Measurements from ENCODE around the gene SCD5.
"Not testable (repeated sequence)": the region's sequence is repeated elsewhere in the genome, so short reads cannot be mapped to it uniquely, and the experiment has no call there.

Gene SCD5

GRCh38 chr4:82798168-82799005 is at the start of gene SCD5:
TSS of gene SCD5 (minus strand) at chr4:82798796. CDS start at chr4:82798537, 259 bp downstream.
- Histone ChIP-seq H3K9ac (ENCODE audit: low read depth, low read length) (peak within 1 kb of the TSS; percentile 30; the same call in 1 of the 2 replicates), H3K27me3 (ENCODE audit: insufficient read depth, low read length) (peaks cover 100% of the 10 kb centered on the region), H3K27ac (ENCODE audit: low read length) (no peak within 1 kb of the TSS)

GRCh38 chr4:82842593-82842992 is 44.0 kb upstream of the SCD5 start:
- no peak overlapping the region for H3K9ac ChIP-seq (ENCODE audit: low read depth, low read length)
- no peaks in the 10 kb centered on the region for H3K4me1 ChIP-seq (ENCODE audit: insufficient read depth, low read length)
- H3K27ac ChIP-seq (ENCODE audit: low read length), result no peak overlapping the region
- H3K9me3 ChIP-seq (ENCODE audit: insufficient read depth, low read depth, low read length), result no peaks in the 10 kb centered on the region
- peaks cover 82% of the 10 kb centered on the region for H3K36me3 ChIP-seq (ENCODE audit: insufficient read depth, low read depth, low read length)
- no peak overlapping the region for H3K4me3 ChIP-seq (ENCODE audit: low read length)
- H3K27me3 ChIP-seq (ENCODE audit: insufficient read depth, low read length), result no peaks in the 10 kb centered on the region

More at GRCh38 chr4:82798168-82799005, at the start of gene SCD5:
- Histone ChIP-seq H3K4me1 (ENCODE audit: insufficient read depth, low read length) (peaks cover 3% of the 10 kb centered on the region; the same call in 1 of the 2 replicates), H3K9me3 (ENCODE audit: insufficient read depth, low read depth, low read length) (no peaks in the 10 kb centered on the region), H3K4me3 (ENCODE audit: low read length) (peak within 1 kb of the TSS; percentile 74), H3K36me3 (ENCODE audit: insufficient read depth, low read depth, low read length) (no peaks in the 10 kb centered on the region)

- Histone ChIP-seq H3K36me3 (ENCODE audit: insufficient read depth, low read depth, low read length) (peaks cover 70% of the 10 kb centered on the region), H3K9me3 (ENCODE audit: insufficient read depth, low read depth, low read length) (no peaks in the 10 kb centered on the region)
These were observed 41.0 kb upstream of the SCD5 start for GRCh38 chr4:82839624-82840023.

GRCh38 chr4:82833696-82834313 is 35.2 kb upstream of the SCD5 start:
- Histone ChIP-seq H3K9ac (ENCODE audit: low read depth, low read length) (no peak overlapping the region), H3K4me3 (ENCODE audit: low read length) (no peak overlapping the region), H3K9me3 (ENCODE audit: insufficient read depth, low read depth, low read length) (no peaks in the 10 kb centered on the region), H3K4me1 (ENCODE audit: insufficient read depth, low read length) (no peaks in the 10 kb centered on the region), H3K27me3 (ENCODE audit: insufficient read depth, low read length) (no peaks in the 10 kb centered on the region), H3K36me3 (ENCODE audit: insufficient read depth, low read depth, low read length) (peaks cover 43% of the 10 kb centered on the region), H3K27ac (ENCODE audit: low read length) (no peak overlapping the region)

More at GRCh38 chr4:82839624-82840023, 41.0 kb upstream of the SCD5 start:
- Histone ChIP-seq H3K27ac (ENCODE audit: low read length) (no peak overlapping the region), H3K4me1 (ENCODE audit: insufficient read depth, low read length) (no peaks in the 10 kb centered on the region), H3K9ac (ENCODE audit: low read depth, low read length) (no peak overlapping the region), H3K27me3 (ENCODE audit: insufficient read depth, low read length) (no peaks in the 10 kb centered on the region), H3K4me3 (ENCODE audit: low read length) (no peak overlapping the region)

GRCh38 chr4:82833060-82833459 is 34.5 kb upstream of the SCD5 start:
- peaks cover 43% of the 10 kb centered on the region for H3K36me3 ChIP-seq (ENCODE audit: insufficient read depth, low read depth, low read length)
- not testable (repeated sequence) for H3K27me3 ChIP-seq (ENCODE audit: insufficient read depth, low read length); H3K4me3 ChIP-seq (ENCODE audit: low read length)

GRCh38 chr4:82825425-82825824 is 26.8 kb upstream of the SCD5 start:
- H3K9ac ChIP-seq (ENCODE audit: low read depth, low read length), result no peak overlapping the region
- peaks cover 90% of the 10 kb centered on the region for H3K36me3 ChIP-seq (ENCODE audit: insufficient read depth, low read depth, low read length)
- H3K4me1 ChIP-seq (ENCODE audit: insufficient read depth, low read length), result no peaks in the 10 kb centered on the region
- H3K27ac ChIP-seq (ENCODE audit: low read length), result no peak overlapping the region
- no peaks in the 10 kb centered on the region for H3K9me3 ChIP-seq (ENCODE audit: insufficient read depth, low read depth, low read length)
- no peaks in the 10 kb centered on the region for H3K27me3 ChIP-seq (ENCODE audit: insufficient read depth, low read length)
- no peak overlapping the region for H3K4me3 ChIP-seq (ENCODE audit: low read length)

More at GRCh38 chr4:82833060-82833459, 34.5 kb upstream of the SCD5 start:
- not testable (repeated sequence) for H3K27ac ChIP-seq (ENCODE audit: low read length); H3K4me1 ChIP-seq (ENCODE audit: insufficient read depth, low read length); H3K9me3 ChIP-seq (ENCODE audit: insufficient read depth, low read depth, low read length); H3K9ac ChIP-seq (ENCODE audit: low read depth, low read length)

- H3K4me3 ChIP-seq (ENCODE audit: low read length), result no peak overlapping the region
- H3K9ac ChIP-seq (ENCODE audit: low read depth, low read length), result no peak overlapping the region
- no peaks in the 10 kb centered on the region for H3K9me3 ChIP-seq (ENCODE audit: insufficient read depth, low read depth, low read length)
- H3K27me3 ChIP-seq (ENCODE audit: insufficient read depth, low read length), result no peaks in the 10 kb centered on the region
- no peak overlapping the region for H3K27ac ChIP-seq (ENCODE audit: low read length)
- H3K4me1 ChIP-seq (ENCODE audit: insufficient read depth, low read length), result no peaks in the 10 kb centered on the region
- H3K36me3 ChIP-seq (ENCODE audit: insufficient read depth, low read depth, low read length), result peaks cover 93% of the 10 kb centered on the region
These were observed 24.5 kb upstream of the SCD5 start for GRCh38 chr4:82823062-82823461.

GRCh38 chr4:82820689-82821088 is 22.1 kb upstream of the SCD5 start:
- H3K4me3 ChIP-seq (ENCODE audit: low read length), result no peak overlapping the region
- H3K4me1 ChIP-seq (ENCODE audit: insufficient read depth, low read length), result no peaks in the 10 kb centered on the region
- no peak overlapping the region for H3K27ac ChIP-seq (ENCODE audit: low read length)
- no peaks in the 10 kb centered on the region for H3K27me3 ChIP-seq (ENCODE audit: insufficient read depth, low read length)
- H3K9ac ChIP-seq (ENCODE audit: low read depth, low read length), result no peak overlapping the region
- no peaks in the 10 kb centered on the region for H3K9me3 ChIP-seq (ENCODE audit: insufficient read depth, low read depth, low read length)
- H3K36me3 ChIP-seq (ENCODE audit: insufficient read depth, low read depth, low read length), result peaks cover 80% of the 10 kb centered on the region

- Histone ChIP-seq H3K9me3 (ENCODE audit: insufficient read depth, low read depth, low read length) (no peaks in the 10 kb centered on the region), H3K4me1 (ENCODE audit: insufficient read depth, low read length) (no peaks in the 10 kb centered on the region), H3K9ac (ENCODE audit: low read depth, low read length) (no peak overlapping the region), H3K4me3 (ENCODE audit: low read length) (no peak overlapping the region), H3K27ac (ENCODE audit: low read length) (no peak overlapping the region), H3K36me3 (ENCODE audit: insufficient read depth, low read depth, low read length) (peaks cover 64% of the 10 kb centered on the region), H3K27me3 (ENCODE audit: insufficient read depth, low read length) (peaks cover 16% of the 10 kb centered on the region)
These were observed 20.4 kb upstream of the SCD5 start for GRCh38 chr4:82818664-82819662.

- H3K4me3 ChIP-seq (ENCODE audit: low read length); H3K4me1 ChIP-seq (ENCODE audit: insufficient read depth, low read length); H3K27ac ChIP-seq (ENCODE audit: low read length); H3K9ac ChIP-seq (ENCODE audit: low read depth, low read length); H3K9me3 ChIP-seq (ENCODE audit: insufficient read depth, low read depth, low read length): not testable (repeated sequence)
- Histone ChIP-seq H3K36me3 (ENCODE audit: insufficient read depth, low read depth, low read length) (peaks cover 44% of the 10 kb centered on the region), H3K27me3 (ENCODE audit: insufficient read depth, low read length) (peaks cover 35% of the 10 kb centered on the region)
These were observed 18.3 kb upstream of the SCD5 start for GRCh38 chr4:82816874-82817273.

- Histone ChIP-seq H3K9me3 (ENCODE audit: insufficient read depth, low read depth, low read length) (no peaks in the 10 kb centered on the region), H3K9ac (ENCODE audit: low read depth, low read length) (no peak overlapping the region), H3K27ac (ENCODE audit: low read length) (no peak overlapping the region), H3K4me1 (ENCODE audit: insufficient read depth, low read length) (peaks cover 2% of the 10 kb centered on the region; the same call in 1 of the 2 replicates), H3K4me3 (ENCODE audit: low read length) (no peak overlapping the region), H3K36me3 (ENCODE audit: insufficient read depth, low read depth, low read length) (peaks cover 18% of the 10 kb centered on the region), H3K27me3 (ENCODE audit: insufficient read depth, low read length) (peaks cover 60% of the 10 kb centered on the region)
These were observed 15.4 kb upstream of the SCD5 start for GRCh38 chr4:82814034-82814433.

Measured in iPS-20b (cell line).